ENCODE data around the gene FBXL17. TPM values are rescaled to one million over a fixed set of nuclear protein-coding genes. Genes with fewer than 3 reads are reported as not detected.
A peak's percentile ranks its signal among the peaks of the same experiment; 100 is the strongest.

FBXL17 gene
- polyA plus RNA-seq, 2 of the 4 experiments (the other 2 are of a cell fraction) = 8.7 to 9.1 TPM

- no peak for FAIRE-seq
- POLR2A ChIA-PET = no interaction called here
- no peak for TF ChIP-seq BCL3 (IDR thresholded peaks at IDR 0.05)
- TF ChIP-seq NPAS2 (CRISPR knock-in tag; IDR thresholded peaks at IDR 0.05; ENCODE audit: borderline replicate concordance) = no peak
- no peak for TF ChIP-seq MAX (IDR thresholded peaks at IDR 0.05)
- no peak for TF ChIP-seq CBX8 (IDR thresholded peaks at IDR 0.05)
- no peak for TF ChIP-seq ATOH8 (CRISPR knock-in tag; IDR thresholded peaks at IDR 0.05; ENCODE audit: low read depth)
- TF ChIP-seq MAFK (IDR thresholded peaks at IDR 0.05; ENCODE audit: partially characterized antibody) = peak; percentile 4
- H3K9me3 ChIP-seq = no peaks in the 10 kb centered on the region
- no peak for ATAC-seq
- CTCF ChIA-PET = no interaction called here
- no peak overlapping the region for H3K27ac ChIP-seq
- H3K4me3 ChIP-seq = no peak overlapping the region
- no peaks in the 10 kb centered on the region for H3K4me1 ChIP-seq
- DNase-seq (ENCODE audit: low read depth in 1 of 2, low spot score in 1 of 2) = no peak
- H3K4me2 ChIP-seq = no peak overlapping the region
- 75% methylated on average over 8 of the region's 8 CpGs for WGBS (ENCODE audit: missing lambda C conversion rate)
Observed at GRCh38 chr5:107812570-107813141, 569.2 kb downstream of the FBXL17 start.

- DNase-seq (ENCODE audit: low read depth in 1 of 2, low spot score in 1 of 2) = no peak
- CTCF ChIA-PET = no interaction called here
- WGBS (ENCODE audit: missing lambda C conversion rate) = 55% methylated on average over 4 of the region's 4 CpGs
- no peak for FAIRE-seq
- H3K4me2 ChIP-seq = no peak overlapping the region
- H3K9me3 ChIP-seq = no peaks in the 10 kb centered on the region
- POLR2A ChIA-PET = no interaction called here
- no peak for TF ChIP-seq ZSCAN20 (CRISPR knock-in tag; IDR thresholded peaks at IDR 0.05)
- TF ChIP-seq HOXB13 (CRISPR knock-in tag; IDR thresholded peaks at IDR 0.05; ENCODE audit: low read depth) = no peak
- TF ChIP-seq FOXS1 (CRISPR knock-in tag; IDR thresholded peaks at IDR 0.05) = no peak
- TF ChIP-seq CBX2 (IDR thresholded peaks at IDR 0.05; ENCODE audit: borderline replicate concordance, low read depth) = no peak
- no peak for TF ChIP-seq PBX3 (IDR thresholded peaks at IDR 0.05)
- TF ChIP-seq ESRRA (IDR thresholded peaks at IDR 0.05; ENCODE audit: borderline replicate concordance, low read length) = no peak
- TF ChIP-seq KDM1A (IDR thresholded peaks at IDR 0.05; ENCODE audit: low read depth) = no peak
- TF ChIP-seq BHLHE40 (IDR thresholded peaks at IDR 0.05; ENCODE audit: low read depth, low read length) = no peak
- TF ChIP-seq RNF2 (IDR thresholded peaks at IDR 0.05; ENCODE audit: borderline replicate concordance, low read depth) = no peak
- TF ChIP-seq MYC (IDR thresholded peaks at IDR 0.05; ENCODE audit: borderline replicate concordance, low read length) = no peak
- TF ChIP-seq ATOH8 (CRISPR knock-in tag; IDR thresholded peaks at IDR 0.05; ENCODE audit: low read depth) = no peak
- TF ChIP-seq HES2 (IDR thresholded peaks at IDR 0.05) = no peak
- TF ChIP-seq EP300 (IDR thresholded peaks at IDR 0.05) = no peak
- ATAC-seq = no peak
- H3K4me1 ChIP-seq = peaks cover 9% of the 10 kb centered on the region
- H3K27ac ChIP-seq = no peak overlapping the region
- H3K4me3 ChIP-seq = no peak overlapping the region
Observed at GRCh38 chr5:107809201-107810034, 572.5 kb downstream of the FBXL17 start.

Small RNAs within 50 kb of the gene (small RNA-seq; reads per million reads assigned to genes)
- 0 reads per million in 6 experiments for gene RN7SKP122

Data from A549 (cell line).